Measurements from ENCODE around the gene CEP164.

GRCh38 chr11:117295438-117296137 lies 32.1 kb upstream of the CEP164 start:
- TF ChIP-seq, protein P1, sequence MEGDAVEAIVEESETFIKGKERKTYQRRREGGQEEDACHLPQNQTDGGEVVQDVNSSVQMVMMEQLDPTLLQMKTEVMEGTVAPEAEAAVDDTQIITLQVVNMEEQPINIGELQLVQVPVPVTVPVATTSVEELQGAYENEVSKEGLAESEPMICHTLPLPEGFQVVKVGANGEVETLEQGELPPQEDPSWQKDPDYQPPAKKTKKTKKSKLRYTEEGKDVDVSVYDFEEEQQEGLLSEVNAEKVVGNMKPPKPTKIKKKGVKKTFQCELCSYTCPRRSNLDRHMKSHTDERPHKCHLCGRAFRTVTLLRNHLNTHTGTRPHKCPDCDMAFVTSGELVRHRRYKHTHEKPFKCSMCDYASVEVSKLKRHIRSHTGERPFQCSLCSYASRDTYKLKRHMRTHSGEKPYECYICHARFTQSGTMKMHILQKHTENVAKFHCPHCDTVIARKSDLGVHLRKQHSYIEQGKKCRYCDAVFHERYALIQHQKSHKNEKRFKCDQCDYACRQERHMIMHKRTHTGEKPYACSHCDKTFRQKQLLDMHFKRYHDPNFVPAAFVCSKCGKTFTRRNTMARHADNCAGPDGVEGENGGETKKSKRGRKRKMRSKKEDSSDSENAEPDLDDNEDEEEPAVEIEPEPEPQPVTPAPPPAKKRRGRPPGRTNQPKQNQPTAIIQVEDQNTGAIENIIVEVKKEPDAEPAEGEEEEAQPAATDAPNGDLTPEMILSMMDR (IDR thresholded peaks at IDR 0.05) = no peak
- TF ChIP-seq POLR2A (IDR thresholded peaks at IDR 0.05) = no peak

Measured in lower leg skin (tissue), 3 donors.